Measurements from ENCODE around the gene MCM3. TPM values are rescaled to one million over a fixed set of nuclear protein-coding genes. Genes with fewer than 3 reads are reported as not detected.

Gene MCM3
- total RNA-seq, 1 experiment from 2014 or later = 107 TPM

GRCh38 chr6:52303178-52303577, 18.6 kb upstream of the MCM3 start:
- no peak overlapping the region for H3K27ac ChIP-seq (ENCODE audit: low read length)
- no peaks in the 10 kb centered on the region for H3K36me3 ChIP-seq (ENCODE audit: control insufficient read depth, insufficient read depth, low read length)
- TF ChIP-seq SIN3A (IDR thresholded peaks at IDR 0.05; ENCODE audit: borderline replicate concordance, insufficient read depth, low read depth, low read length) = no peak
- TF ChIP-seq POLR2AphosphoS5 (IDR thresholded peaks at IDR 0.05; ENCODE audit: low read depth, low read length) = no peak
- TF ChIP-seq CTCF (IDR thresholded peaks at IDR 0.05) = no peak
- TF ChIP-seq REST (IDR thresholded peaks at IDR 0.05; ENCODE audit: insufficient read depth in 1 of 2, low read depth in 2 of 2, low read length in 1 of 2) = no peak
- no peak for TF ChIP-seq TCF7L2 (IDR thresholded peaks at IDR 0.05; ENCODE audit: low read depth, low read length)
- H3K27me3 ChIP-seq (ENCODE audit: control insufficient read depth, insufficient read depth, low read length) = no peaks in the 10 kb centered on the region
- DNase-seq (ENCODE audit: low read depth, low spot score) (no peak), ATAC-seq (no peak)
- BruUV-seq (replicated peaks) = no TSS peak
- in situ Hi-C loops (cut with HindIII; ENCODE audit: low pct_unique_long_range_greater_than_20kb, low sequenced_read_pairs) = no loop called here
- intact Hi-C loops (cut with micrococcal nuclease; ENCODE audit: unreplicated experiment) = no loop called here
- CTCF ChIA-PET = no interaction called here
- no peaks in the 10 kb centered on the region for H3K4me1 ChIP-seq (ENCODE audit: control insufficient read depth, insufficient read depth, low read length)
- POLR2A ChIA-PET = interaction anchor here (0.7 kb wide), 1 partner anchor 63 kb away, joined by 4 read pairs; no protein-coding TSS in a partner anchor
- H3K9me3 ChIP-seq (ENCODE audit: control insufficient read depth, insufficient read depth, low read depth, low read length) = no peaks in the 10 kb centered on the region
- H3K4me3 ChIP-seq (ENCODE audit: low read depth in 2 of 2, low read length in 2 of 2) = no peak overlapping the region

GRCh38 chr6:52301326-52301725, 16.8 kb upstream of the MCM3 start:
- in situ Hi-C loops (cut with HindIII; ENCODE audit: low pct_unique_long_range_greater_than_20kb, low sequenced_read_pairs) (no loop called here), intact Hi-C loops (cut with micrococcal nuclease; ENCODE audit: unreplicated experiment) (no loop called here)
- DNase-seq (ENCODE audit: low read depth, low spot score) (no peak), ATAC-seq (no peak)
- ChIA-PET CTCF (no interaction called here), POLR2A (no interaction called here)
- no peaks in the 10 kb centered on the region for H3K4me1 ChIP-seq (ENCODE audit: control insufficient read depth, insufficient read depth, low read length)
- no peak overlapping the region for H3K27ac ChIP-seq (ENCODE audit: low read length)
- no peaks in the 10 kb centered on the region for H3K9me3 ChIP-seq (ENCODE audit: control insufficient read depth, insufficient read depth, low read depth, low read length)
- H3K36me3 ChIP-seq (ENCODE audit: control insufficient read depth, insufficient read depth, low read length) = no peaks in the 10 kb centered on the region
- no peak for TF ChIP-seq SIN3A (IDR thresholded peaks at IDR 0.05; ENCODE audit: borderline replicate concordance, insufficient read depth, low read depth, low read length)
- TF ChIP-seq REST (IDR thresholded peaks at IDR 0.05; ENCODE audit: insufficient read depth in 1 of 2, low read depth in 2 of 2, low read length in 1 of 2) = no peak
- no peak for TF ChIP-seq TCF7L2 (IDR thresholded peaks at IDR 0.05; ENCODE audit: low read depth, low read length)
- no peak for TF ChIP-seq POLR2AphosphoS5 (IDR thresholded peaks at IDR 0.05; ENCODE audit: low read depth, low read length)
- TF ChIP-seq CTCF (IDR thresholded peaks at IDR 0.05) = no peak
- H3K27me3 ChIP-seq (ENCODE audit: control insufficient read depth, insufficient read depth, low read length) = no peaks in the 10 kb centered on the region
- H3K4me3 ChIP-seq (ENCODE audit: low read depth in 2 of 2, low read length in 2 of 2) = no peak overlapping the region
- BruUV-seq (replicated peaks) = no TSS peak

Measured in Panc1 (cell line).